Testis (tissue), 3 donors: Measurements from ENCODE around the gene PML. TPM values are rescaled to one million over a fixed set of nuclear protein-coding genes. Genes with fewer than 3 reads are reported as not detected.

ENCODE experiments used
- DNase-seq: peaks from one replicate; pipeline ENCODE4 v3.0.0-alpha.2; 2019
- H3K27ac ChIP-seq, 2 donors: fragments of 200-600 bp; sonication (generic); one replicate each; pipeline ENCODE4 v1.5.1; 2019
- H3K27me3 ChIP-seq: fragments of 200-600 bp; sonication (generic); one replicate; pipeline ENCODE4 v1.5.1; 2019
- H3K36me3 ChIP-seq: fragments of 200-600 bp; sonication (generic); one replicate; pipeline ENCODE4 v1.5.1; 2017; ENCODE audit warnings: low read depth; ENCODE audit errors: missing control alignments
- H3K4me1 ChIP-seq: fragments of 200-600 bp; sonication (generic); one replicate; pipeline ENCODE4 v1.5.1; 2019
- H3K4me3 ChIP-seq, 2 donors: fragments of 200-600 bp; sonication (generic); one replicate each; pipeline ENCODE4 v1.5.1; 2017 to 2019
- H3K9me3 ChIP-seq: fragments of 200-600 bp; sonication (generic); one replicate; pipeline ENCODE4 v1.5.1; 2017
- POLR2A ChIP-seq: fragments of 450-650 bp; IDR thresholded peaks from one replicate; pipeline ENCODE4 v1.6.1; 2017; ENCODE audit warnings: antibody characterized with exemption, mild to moderate bottlenecking, moderate library complexity
- WGBS, 2 donors: methylation state at CpG; one replicate each; pipeline ENCODE4 v1.1.5; 2018; 5-methylcytosine and 5-hydroxymethylcytosine counted together
- intact Hi-C: fragments of 100-400 bp; cut with DNase I; formaldehyde crosslinking; loops from one replicate; pipeline ENCODE4 v1.15.1; 2023; ENCODE audit warnings: low total_unique reads
- polyA plus RNA-seq: library from polyadenylated mRNA; stranded (reverse); fragments of 350-450 nt; fragmentation: Illumina TruSeq; extraction: RNeasy Lipid Tissue Mini Kit (QIAGEN cat#74804); gene quantifications from one replicate; pipeline ENCODE4 v1.2.3, GENCODE V29; 2014; ENCODE audit warnings: low read depth, low replicate concordance; ENCODE audit not compliant: insufficient read depth
- total RNA-seq, 2 donors: library from RNA; depleted of rRNA; stranded (reverse); fragments of >200 nt; gene quantifications; one replicate each; pipeline ENCODE4 v1.2.3, GENCODE V29; 2016
- TF ChIP-seq, protein P1 (sequence below), 3 experiments: fragments of 450-650 bp in 2 of 3; fragments of 200-600 bp in 1 of 3; sonication (generic) in 1 of 3; IDR thresholded peaks; one replicate each; pipeline ENCODE4 v1.5.1; 2016 to 2019; ENCODE audit warnings: antibody characterized with exemption in 3 of 3, mild to moderate bottlenecking in 2 of 3, moderate library complexity in 1 of 3

Gene PML
- total and polyA plus RNA-seq, 3 donors from 2014 or later, result 20.9 to 59.5 (median 53.9) TPM

DNA sequence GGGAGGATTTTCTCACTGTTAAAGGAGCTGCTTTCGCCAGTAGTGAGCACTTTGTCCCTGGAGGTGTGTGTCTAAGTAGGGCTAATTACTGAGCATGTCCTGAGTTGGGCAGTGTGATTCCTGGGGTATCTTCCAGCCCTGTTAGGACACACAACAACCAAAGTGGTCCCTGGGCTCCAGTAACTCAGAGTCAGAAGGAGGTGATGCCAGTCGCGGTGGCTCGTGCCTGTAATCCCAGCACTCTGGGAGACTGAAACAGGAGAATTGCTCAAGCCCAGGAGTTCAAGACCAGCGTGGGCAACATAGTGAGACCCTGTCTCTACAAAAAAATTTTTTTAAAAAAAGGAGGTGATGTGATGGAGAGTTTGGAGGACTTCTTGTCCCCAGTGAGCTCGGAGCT lies 37.5 kb downstream of the PML start:
- Histone ChIP-seq H3K4me1 (peaks cover 8% of the 10 kb centered on the region), H3K4me3 (no peak overlapping the region), H3K9me3 (no peaks in the 10 kb centered on the region), H3K36me3 (no peaks in the 10 kb centered on the region), H3K27me3 (no peaks in the 10 kb centered on the region), H3K27ac (no peak overlapping the region)
- TF ChIP-seq, protein P1, sequence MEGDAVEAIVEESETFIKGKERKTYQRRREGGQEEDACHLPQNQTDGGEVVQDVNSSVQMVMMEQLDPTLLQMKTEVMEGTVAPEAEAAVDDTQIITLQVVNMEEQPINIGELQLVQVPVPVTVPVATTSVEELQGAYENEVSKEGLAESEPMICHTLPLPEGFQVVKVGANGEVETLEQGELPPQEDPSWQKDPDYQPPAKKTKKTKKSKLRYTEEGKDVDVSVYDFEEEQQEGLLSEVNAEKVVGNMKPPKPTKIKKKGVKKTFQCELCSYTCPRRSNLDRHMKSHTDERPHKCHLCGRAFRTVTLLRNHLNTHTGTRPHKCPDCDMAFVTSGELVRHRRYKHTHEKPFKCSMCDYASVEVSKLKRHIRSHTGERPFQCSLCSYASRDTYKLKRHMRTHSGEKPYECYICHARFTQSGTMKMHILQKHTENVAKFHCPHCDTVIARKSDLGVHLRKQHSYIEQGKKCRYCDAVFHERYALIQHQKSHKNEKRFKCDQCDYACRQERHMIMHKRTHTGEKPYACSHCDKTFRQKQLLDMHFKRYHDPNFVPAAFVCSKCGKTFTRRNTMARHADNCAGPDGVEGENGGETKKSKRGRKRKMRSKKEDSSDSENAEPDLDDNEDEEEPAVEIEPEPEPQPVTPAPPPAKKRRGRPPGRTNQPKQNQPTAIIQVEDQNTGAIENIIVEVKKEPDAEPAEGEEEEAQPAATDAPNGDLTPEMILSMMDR (IDR thresholded peaks at IDR 0.05), result no peak
- TF ChIP-seq POLR2A, result no peak
- intact Hi-C loops, result loop anchor here (10.0 kb wide), 1 partner anchor 47 kb away; no protein-coding TSS in a partner anchor
- 93 to 98% methylated on average over 6 of the region's 6 CpGs for WGBS, 2 donors
- no peak for DNase-seq

DNA sequence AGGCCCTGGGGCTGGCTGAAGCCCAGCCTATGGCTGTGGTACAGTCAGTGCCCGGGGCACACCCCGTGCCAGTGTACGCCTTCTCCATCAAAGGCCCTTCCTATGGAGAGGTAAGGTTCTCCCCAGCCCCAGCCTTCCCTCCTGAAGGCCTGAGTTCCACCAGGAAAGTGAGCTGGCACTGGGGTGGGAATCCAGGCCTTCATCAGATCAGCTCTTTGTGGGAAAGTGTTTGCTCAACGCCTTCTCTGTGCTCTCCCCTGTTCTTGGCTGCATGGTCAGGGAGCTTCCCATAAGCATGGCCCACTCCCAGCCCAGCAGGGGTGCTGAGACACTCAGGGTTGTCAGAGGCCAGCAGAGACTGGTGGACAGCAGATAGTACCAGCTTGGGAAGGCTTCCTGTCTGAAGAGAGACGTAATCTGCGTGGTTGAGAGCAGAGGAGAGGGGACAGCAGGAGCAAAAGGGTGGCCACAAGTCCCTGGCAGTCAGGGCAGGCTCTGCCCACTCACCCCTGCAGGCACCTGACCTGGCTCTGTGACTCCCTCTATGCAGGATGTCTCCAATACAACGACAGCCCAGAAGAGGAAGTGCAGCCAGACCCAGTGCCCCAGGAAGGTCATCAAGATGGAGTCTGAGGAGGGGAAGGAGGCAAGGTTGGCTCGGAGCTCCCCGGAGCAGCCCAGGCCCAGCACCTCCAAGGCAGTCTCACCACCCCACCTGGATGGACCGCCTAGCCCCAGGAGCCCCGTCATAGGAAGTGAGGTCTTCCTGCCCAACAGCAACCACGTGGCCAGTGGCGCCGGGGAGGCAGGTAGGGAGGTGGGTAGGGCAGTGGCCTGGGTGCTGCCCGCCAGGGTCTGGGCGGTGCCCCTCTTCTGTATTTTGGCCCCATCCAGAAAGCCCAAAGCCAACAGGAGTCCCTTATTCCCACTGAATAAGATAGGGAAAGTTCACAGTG lies 38.4 kb downstream of the PML start:
- TF ChIP-seq POLR2A, result no peak
- TF ChIP-seq, protein P1 (IDR thresholded peaks at IDR 0.05), result no peak
- Histone ChIP-seq H3K27ac (no peak overlapping the region), H3K36me3 (no peaks in the 10 kb centered on the region), H3K9me3 (no peaks in the 10 kb centered on the region), H3K27me3 (no peaks in the 10 kb centered on the region), H3K4me1 (peaks cover 14% of the 10 kb centered on the region), H3K4me3 (no peak overlapping the region)
- no peak for DNase-seq
- 86 to 90% methylated on average over 4 to 16 of the region's 16 CpGs for WGBS, 2 donors
- intact Hi-C loops, result loop anchor here (10.0 kb wide), 1 partner anchor 48 kb away; no protein-coding TSS in a partner anchor

DNA sequence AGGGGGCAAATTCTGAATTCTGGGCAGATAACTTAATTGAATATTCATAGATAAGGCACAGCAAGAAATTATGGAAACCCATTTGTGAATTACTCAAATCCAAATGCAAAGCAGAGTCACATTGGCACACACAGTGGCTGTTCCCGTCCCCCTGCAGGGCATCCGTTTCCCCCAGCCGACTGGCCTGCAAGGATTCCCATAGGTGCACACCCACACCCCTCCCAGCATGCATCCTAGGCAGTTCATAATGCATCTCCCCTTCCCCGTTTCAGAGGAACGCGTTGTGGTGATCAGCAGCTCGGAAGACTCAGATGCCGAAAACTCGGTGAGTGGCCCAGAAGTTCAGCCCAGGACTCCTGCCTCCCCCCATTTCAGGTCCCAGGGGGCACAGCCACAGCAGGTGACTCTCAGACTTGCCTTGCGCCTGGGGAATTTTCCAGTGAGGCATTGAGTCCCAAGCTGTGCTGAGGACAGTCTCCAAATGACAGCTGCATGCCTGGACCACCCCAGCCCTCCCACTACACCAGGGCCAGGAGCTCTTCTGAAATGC lies 39.8 kb downstream of the PML start:
- intact Hi-C loops, result loop anchor here (10.0 kb wide), 1 partner anchor 49 kb away; no protein-coding TSS in a partner anchor
- Histone ChIP-seq H3K9me3 (no peaks in the 10 kb centered on the region), H3K27ac (no peak overlapping the region), H3K27me3 (no peaks in the 10 kb centered on the region), H3K36me3 (no peaks in the 10 kb centered on the region), H3K4me3 (no peak overlapping the region), H3K4me1 (peaks cover 18% of the 10 kb centered on the region)
- DNase-seq, result no peak
- TF ChIP-seq, protein P1 (IDR thresholded peaks at IDR 0.05), result no peak
- no peak for TF ChIP-seq POLR2A
- WGBS, 2 donors, result 85% methylated on average over 10 of the region's 10 CpGs

DNA sequence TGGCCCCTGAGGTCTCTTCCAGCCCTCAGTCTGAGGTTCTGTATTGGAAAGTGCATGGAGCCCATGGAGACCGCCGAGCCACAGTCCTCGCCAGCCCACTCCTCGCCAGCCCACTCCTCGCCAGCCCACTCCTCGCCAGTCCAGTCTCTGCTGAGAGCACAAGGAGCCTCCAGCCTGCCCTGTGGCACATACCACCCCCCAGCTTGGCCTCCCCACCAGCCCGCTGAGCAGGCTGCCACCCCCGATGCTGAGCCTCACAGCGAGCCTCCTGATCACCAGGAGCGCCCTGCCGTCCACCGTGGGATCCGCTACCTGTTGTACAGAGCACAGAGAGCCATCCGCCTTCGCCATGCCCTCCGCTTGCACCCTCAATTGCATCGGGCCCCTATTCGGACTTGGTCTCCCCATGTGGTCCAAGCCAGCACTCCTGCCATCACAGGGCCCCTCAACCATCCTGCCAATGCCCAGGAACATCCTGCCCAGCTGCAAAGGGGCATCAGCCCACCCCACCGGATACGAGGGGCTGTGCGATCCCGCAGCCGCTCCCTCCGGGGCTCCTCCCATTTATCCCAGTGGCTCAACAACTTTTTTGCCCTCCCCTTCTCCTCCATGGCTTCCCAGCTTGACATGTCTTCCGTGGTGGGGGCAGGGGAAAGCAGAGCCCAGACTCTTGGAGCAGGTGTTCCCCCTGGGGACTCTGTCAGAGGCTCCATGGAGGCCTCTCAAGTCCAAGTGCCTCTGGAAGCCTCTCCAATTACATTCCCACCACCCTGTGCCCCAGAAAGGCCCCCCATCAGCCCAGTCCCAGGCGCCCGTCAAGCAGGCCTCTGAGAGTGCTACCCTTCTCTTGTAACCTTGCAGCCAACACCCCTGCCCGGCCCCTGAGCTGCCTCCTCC lies 40.9 kb downstream of the PML start:
- 90 to 93% methylated on average over 28 of the region's 28 CpGs for WGBS, 2 donors
- TF ChIP-seq, protein P1 (IDR thresholded peaks at IDR 0.05), result no peak
- TF ChIP-seq POLR2A, result no peak
- Histone ChIP-seq H3K36me3 (no peaks in the 10 kb centered on the region), H3K4me3 (no peak overlapping the region), H3K9me3 (no peaks in the 10 kb centered on the region), H3K27me3 (no peaks in the 10 kb centered on the region), H3K27ac (no peak overlapping the region), H3K4me1 (peaks cover 28% of the 10 kb centered on the region)
- intact Hi-C loops, result loop anchor here (10.0 kb wide), 1 partner anchor 51 kb away; no protein-coding TSS in a partner anchor
- DNase-seq, result no peak
